Neuron (in vitro differentiated cells): ENCODE results near the gene RSPH3.
A peak's percentile ranks its signal among the peaks of the same experiment; 100 is the strongest.
"Not testable (repeated sequence)": the region's sequence is repeated elsewhere in the genome, so short reads cannot be mapped to it uniquely, and the experiment has no call there.

Experiments
- H2AFZ ChIP-seq: one replicate; pipeline ENCODE4 v1.6.1; 2013; ENCODE audit warnings: low read depth, mild to moderate bottlenecking, inconsistent platforms, low read length, moderate library complexity
- H3K27me3 ChIP-seq: one replicate; pipeline ENCODE4 v1.6.1; 2013; ENCODE audit warnings: low read length; ENCODE audit not compliant: insufficient read depth
- H3K36me3 ChIP-seq: one replicate; pipeline ENCODE4 v1.6.1; 2013; ENCODE audit warnings: low read length; ENCODE audit not compliant: insufficient read depth
- H3K4me1 ChIP-seq: one replicate; pipeline ENCODE4 v1.6.1; 2013; ENCODE audit warnings: low read length; ENCODE audit not compliant: insufficient read depth
- H3K4me3 ChIP-seq: 2 replicates; pipeline ENCODE4 v1.5.1; 2013; ENCODE audit warnings: mild to moderate bottlenecking, low read length, moderate library complexity
- H3K9me3 ChIP-seq: one replicate; pipeline ENCODE4 v1.6.1; 2013; ENCODE audit warnings: low read length

Gene RSPH3

DNA sequence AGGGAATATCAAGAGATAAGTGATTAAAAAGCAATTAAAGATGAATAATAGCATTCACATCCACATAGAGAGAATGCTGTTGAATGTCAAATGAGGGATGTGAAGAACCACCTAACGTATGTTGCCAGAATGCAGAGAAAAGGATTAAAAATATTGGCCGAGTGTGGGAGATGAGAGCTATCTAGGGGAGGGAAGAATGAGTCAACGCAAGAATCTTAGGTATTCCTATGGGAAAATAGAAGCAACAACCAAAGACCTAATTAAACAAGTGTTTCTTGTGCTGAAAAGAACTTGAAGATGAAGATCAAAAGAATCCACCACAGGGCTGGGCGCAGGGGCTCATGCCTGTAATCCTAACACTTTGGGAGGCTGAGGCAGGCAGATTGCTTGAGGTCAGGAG is 12.2 kb upstream of the RSPH3 start:
- H3K4me3 ChIP-seq, result no peak overlapping the region
- H3K36me3 ChIP-seq, result no peaks in the 10 kb centered on the region
- no peak overlapping the region for H2AFZ ChIP-seq
- H3K9me3 ChIP-seq, result no peaks in the 10 kb centered on the region
- H3K4me1 ChIP-seq, result no peaks in the 10 kb centered on the region
- no peaks in the 10 kb centered on the region for H3K27me3 ChIP-seq

DNA sequence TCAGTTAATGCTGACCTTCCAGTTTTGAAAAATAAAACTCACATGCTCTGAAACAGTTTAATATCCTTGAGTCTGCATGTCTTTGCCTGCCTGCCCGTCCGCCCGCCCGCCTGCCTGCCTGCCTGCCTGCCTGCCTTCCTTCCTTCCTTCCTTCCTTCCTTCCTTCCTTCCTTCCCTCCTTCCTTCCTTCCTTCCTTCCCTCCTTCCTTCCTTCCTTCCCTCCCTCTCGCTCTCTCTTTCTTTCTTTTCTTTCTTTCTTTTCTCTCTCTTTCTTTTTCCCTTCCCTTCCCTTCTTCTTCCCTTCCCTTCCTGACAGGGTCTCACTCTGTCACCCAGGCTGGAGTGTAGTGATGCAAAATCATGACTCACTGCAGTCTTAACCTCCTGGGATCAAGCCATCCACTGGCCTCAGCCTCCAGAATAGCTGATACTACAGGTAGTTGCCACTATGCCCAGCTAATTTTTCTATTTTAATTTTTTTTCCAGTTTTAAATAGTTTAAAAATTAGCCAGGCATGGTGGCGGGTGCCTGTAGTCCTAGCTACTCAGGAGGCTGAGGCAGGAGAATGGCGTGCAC is 10.1 kb upstream of the RSPH3 start:
- H3K36me3 ChIP-seq, H2AFZ ChIP-seq, H3K27me3 ChIP-seq, H3K4me1 ChIP-seq, H3K9me3 ChIP-seq, H3K4me3 ChIP-seq: not testable (repeated sequence)

DNA sequence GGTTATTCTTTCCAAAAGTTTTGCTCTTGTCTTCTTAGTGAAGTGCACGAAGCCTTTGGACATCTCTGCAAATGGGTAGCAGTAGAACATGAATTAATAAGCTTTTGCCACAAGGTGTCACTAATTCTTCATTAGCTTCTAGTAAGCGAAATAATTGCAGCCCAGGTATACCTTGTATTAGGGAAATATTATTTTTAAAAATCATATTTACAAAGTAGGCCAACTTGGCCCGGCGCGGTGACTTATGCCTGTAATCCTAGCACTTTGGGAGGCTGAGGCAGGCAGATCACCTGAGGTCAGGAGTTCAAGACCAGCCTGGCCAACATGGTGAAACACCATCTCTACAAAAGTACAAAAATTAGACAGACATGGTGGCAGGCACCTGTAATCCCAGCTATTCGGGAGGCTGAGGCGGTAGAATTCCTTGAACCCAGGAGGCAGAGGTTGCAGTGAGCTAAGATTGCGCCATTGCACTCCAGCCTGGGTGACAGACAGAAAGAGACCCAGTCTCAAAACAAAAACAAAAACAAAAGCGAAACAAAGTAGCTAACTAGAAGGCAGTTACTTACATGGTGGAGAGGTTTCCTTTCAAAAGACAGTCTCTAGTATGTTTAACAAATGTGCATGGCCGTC is 8.8 kb upstream of the RSPH3 start:
- Histone ChIP-seq H3K4me3 (no peak overlapping the region), H3K4me1 (no peaks in the 10 kb centered on the region), H3K9me3 (no peaks in the 10 kb centered on the region)

DNA sequence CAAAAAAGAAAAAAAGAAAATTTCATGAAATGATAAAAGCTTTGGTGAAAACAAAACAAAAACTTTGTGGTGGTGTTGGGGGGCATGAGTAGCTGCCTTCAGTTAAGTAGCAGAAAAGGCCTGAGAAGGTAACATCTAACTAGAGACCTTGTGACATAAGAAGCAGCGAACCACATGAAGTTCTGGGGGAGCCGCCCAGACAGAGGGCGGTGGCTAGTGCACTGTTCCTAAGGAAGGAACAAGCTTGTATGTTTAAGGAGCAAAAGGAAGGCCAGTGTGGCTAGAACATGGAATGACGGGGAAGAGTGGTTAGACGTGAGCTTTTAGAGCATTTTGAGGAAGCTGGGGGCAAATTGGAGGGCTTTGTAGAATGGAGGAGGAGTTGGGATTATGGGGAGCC is 7.5 kb upstream of the RSPH3 start:
- no peaks in the 10 kb centered on the region for H3K9me3 ChIP-seq
- H2AFZ ChIP-seq, result no peak overlapping the region
- H3K4me3 ChIP-seq, result no peak overlapping the region
- no peaks in the 10 kb centered on the region for H3K36me3 ChIP-seq
- H3K27me3 ChIP-seq, result no peaks in the 10 kb centered on the region
- H3K4me1 ChIP-seq, result no peaks in the 10 kb centered on the region

More for the DNA sequence above, 8.8 kb upstream of the RSPH3 start:
- H2AFZ ChIP-seq, result no peak overlapping the region
- no peaks in the 10 kb centered on the region for H3K27me3 ChIP-seq
- no peaks in the 10 kb centered on the region for H3K36me3 ChIP-seq

DNA sequence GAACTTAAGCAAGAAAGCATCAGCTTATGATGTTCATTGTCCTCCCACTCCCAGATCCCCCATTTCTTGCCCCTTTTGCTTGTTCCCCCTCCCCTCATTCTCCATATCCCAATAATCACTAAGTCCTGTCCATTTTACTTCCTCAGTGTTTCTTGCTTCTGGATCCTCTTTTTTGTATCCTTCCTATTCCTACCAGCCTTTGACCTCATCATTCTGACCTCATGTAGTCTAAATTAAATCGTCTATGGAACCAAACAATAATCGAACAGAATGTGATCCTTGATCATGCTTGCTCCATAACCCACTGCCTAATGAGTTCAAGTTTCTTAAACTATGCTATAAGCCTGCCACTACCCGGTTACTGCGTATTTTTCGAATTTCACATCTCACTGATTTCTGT is 5.4 kb upstream of the RSPH3 start:
- H3K4me1 ChIP-seq, result peaks cover 4% of the 10 kb centered on the region
- no peaks in the 10 kb centered on the region for H3K9me3 ChIP-seq
- H3K27me3 ChIP-seq, result no peaks in the 10 kb centered on the region
- no peaks in the 10 kb centered on the region for H3K36me3 ChIP-seq
- H2AFZ ChIP-seq, result no peak overlapping the region
- no peak overlapping the region for H3K4me3 ChIP-seq

DNA sequence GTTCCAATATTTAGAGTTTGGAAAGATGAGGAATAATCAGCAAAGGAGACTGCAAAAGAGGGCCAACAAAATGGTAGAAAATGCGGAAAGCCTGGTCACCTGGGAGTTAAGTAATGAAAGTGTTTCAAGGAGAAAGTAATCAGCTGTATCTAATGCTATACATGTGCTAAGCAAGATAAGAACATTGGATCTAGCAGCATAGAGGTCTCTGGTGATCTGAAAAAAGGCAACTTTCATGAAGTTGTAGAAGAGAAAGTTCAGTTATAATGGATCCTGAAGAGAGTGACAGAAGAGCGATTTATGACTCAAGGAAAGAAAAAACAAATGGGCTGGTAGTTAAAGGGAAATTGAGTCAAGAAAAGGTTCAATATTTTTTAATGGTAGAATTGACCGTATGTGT is 4.6 kb upstream of the RSPH3 start:
- H3K36me3 ChIP-seq, result no peaks in the 10 kb centered on the region
- H3K9me3 ChIP-seq, result no peaks in the 10 kb centered on the region
- no peak overlapping the region for H3K4me3 ChIP-seq
- H2AFZ ChIP-seq, result no peak overlapping the region
- H3K4me1 ChIP-seq, result peaks cover 4% of the 10 kb centered on the region
- no peaks in the 10 kb centered on the region for H3K27me3 ChIP-seq

DNA sequence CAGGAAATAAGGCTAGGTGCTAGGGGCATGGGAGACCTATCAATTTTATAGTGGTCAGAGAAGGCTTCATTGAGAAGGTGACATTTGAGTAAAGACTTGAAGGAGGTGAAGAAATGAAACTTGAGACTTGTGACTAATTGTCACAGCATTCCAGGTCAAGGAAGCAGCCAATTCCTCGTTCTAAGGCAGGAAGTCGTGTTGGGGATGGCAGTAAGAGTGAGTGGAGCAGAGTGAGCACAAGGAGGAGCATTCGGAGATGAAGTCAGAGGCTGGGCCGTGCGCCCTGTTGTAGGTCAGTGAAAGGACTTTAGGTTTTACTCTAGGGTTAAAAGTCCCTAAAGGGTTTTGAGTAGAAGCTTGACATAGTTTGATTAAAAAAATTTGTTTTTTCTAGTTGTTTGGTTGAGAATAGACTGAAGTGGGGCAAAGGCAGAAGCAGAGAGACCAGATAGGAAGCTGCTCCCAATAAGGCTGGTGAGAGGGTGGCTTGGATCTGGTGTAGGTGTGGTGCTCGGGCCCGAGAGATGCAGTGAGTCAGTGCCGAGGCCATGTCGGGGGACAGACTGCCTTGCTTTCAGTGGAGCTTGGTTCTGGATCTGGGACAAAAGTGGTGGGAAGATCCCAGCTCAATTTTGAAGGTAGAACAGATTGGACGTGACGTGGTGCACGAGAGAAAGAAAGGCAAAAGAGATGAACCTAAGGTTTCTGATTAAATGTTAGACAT is 2.6 kb upstream of the RSPH3 start:
- H3K4me3 ChIP-seq, result no peak overlapping the region
- no peaks in the 10 kb centered on the region for H3K27me3 ChIP-seq
- no peaks in the 10 kb centered on the region for H3K36me3 ChIP-seq
- no peak overlapping the region for H2AFZ ChIP-seq
- H3K4me1 ChIP-seq, result peaks cover 8% of the 10 kb centered on the region
- H3K9me3 ChIP-seq, result no peaks in the 10 kb centered on the region

DNA sequence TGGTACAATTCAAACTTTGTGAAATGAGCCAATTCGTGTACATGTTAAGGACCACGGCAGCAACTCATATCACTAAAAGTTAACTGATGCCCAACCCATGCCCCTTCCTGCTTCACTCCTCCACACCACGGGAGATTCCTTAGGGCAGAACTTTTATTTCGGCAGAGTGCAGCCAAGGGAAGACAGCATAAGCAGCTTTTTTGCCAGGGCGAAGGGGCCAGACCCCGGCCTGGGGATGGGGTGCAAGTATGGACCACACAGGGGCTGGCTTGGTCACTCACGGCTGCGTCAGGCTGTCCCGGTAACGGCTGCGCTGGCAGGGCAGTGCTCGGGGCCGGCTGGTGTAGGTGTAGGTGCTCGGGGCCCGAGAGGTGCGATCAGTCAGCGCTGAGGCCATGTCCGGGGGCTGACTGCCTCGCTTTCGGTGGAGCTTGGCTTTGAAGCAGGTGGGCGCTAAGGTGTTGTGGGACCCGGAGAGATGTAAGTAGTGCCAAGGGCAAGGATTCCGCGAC is 792 bp downstream of the RSPH3 start:
- Histone ChIP-seq H3K4me3 (peak overlapping the region; percentile 69), H2AFZ (peak overlapping the region; percentile 79), H3K36me3 (no peaks in the 10 kb centered on the region), H3K4me1 (peaks cover 8% of the 10 kb centered on the region), H3K27me3 (no peaks in the 10 kb centered on the region), H3K9me3 (no peaks in the 10 kb centered on the region)

DNA sequence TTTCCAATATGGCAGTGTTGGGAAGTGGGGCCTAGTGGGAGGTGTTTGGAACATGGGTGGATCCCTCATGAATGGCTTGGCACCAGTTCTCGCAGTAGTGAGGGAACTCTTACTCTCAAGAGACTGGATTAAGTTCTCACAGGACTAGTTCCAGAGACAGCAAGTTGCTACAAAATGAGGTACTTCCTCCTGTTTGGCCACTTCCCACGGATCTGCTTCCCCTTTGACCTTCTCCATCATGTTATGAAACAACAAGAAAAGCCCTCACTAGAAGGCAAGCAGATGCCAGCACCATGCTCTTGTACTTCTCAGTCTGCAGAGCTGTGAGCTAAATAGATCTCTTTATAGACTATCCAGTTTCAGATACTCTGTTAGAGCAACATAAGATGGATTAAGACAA is 3.1 kb downstream of the RSPH3 start:
- H3K9me3 ChIP-seq, result no peaks in the 10 kb centered on the region
- H3K36me3 ChIP-seq, result no peaks in the 10 kb centered on the region
- no peak overlapping the region for H2AFZ ChIP-seq
- no peaks in the 10 kb centered on the region for H3K27me3 ChIP-seq
- H3K4me1 ChIP-seq, result peaks cover 8% of the 10 kb centered on the region
- H3K4me3 ChIP-seq, result no peak overlapping the region

DNA sequence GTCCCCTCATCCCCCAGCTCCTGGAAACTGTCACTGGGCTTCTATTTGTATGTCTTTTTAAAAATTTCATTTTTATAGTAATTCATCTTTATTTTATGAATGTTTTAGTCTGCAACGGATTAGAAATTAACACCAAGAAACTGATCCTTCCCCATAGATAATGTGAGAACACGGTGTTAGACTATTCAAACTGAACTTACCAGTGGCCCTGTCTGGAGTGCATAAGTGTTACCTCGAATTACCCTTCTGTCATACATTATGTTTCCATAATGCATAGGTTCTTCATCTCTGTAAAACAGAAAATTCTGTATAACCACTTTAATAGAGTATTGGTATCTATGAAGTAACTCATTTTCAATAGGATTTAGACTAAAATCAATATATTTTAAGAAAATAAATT is 6.4 kb downstream of the RSPH3 start:
- Histone ChIP-seq H2AFZ (no peak overlapping the region), H3K36me3 (peaks cover 1% of the 10 kb centered on the region), H3K9me3 (peaks cover 12% of the 10 kb centered on the region)

DNA sequence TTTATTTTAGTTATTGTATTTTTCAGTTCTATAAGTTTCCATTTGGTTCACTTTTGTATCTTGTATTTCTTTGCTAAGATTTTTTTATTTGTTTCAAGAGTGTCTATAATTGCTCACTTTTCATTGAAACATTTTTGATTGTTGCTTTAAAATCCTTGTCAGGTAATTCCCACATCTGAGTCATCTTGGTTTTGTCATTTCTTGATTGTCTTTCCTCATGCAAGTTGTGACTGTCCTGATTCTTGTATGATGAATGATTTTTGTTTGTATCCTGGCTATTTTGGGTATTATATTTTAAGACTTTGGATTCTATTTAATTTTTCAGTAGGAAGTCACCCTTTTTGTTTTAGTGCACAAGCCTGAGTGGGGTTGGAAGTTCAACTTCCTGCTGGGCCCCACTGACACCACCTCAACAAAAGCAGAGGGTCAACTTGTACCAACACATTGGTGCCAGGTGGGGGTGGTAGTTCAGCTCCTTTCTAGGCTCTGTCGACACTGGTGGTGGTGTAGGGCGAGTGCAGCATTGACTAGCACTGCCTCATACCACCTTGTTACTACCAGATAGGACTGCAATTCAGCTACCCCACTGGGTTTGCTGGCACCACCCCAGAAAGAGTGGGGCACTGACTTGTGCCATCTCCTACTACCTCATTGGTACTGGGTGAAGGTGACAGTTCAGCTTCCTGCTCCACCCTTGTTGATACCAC is 8.8 kb downstream of the RSPH3 start:
- no peak overlapping the region for H3K4me3 ChIP-seq

More for the DNA sequence above, 6.4 kb downstream of the RSPH3 start:
- Histone ChIP-seq H3K27me3 (no peaks in the 10 kb centered on the region), H3K4me1 (no peaks in the 10 kb centered on the region), H3K4me3 (no peak overlapping the region)

DNA sequence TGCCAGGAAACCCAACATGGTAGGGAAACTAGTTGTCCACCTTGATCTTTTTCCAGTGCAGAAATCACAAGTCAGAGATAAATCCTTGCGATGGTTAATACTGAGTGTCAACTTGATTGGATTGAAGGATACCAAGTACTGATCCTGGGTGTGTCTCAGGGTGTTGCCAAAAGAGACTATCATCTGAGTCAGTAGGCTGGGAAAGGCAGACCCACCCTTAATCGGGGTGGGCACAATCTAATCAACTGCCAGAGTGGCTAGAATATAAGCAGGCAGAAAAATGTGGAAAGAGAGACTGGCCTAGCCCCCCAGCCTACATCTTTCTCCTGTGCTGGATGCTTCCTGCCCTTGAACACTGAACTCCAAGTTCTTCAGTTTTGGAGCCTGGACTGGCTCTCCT is 10.3 kb downstream of the RSPH3 start:
- not testable (repeated sequence) for H3K27me3 ChIP-seq, H2AFZ ChIP-seq, H3K4me3 ChIP-seq, H3K36me3 ChIP-seq, H3K4me1 ChIP-seq
- H3K9me3 ChIP-seq, result peaks cover 18% of the 10 kb centered on the region

More for the DNA sequence above, 8.8 kb downstream of the RSPH3 start:
- Histone ChIP-seq H3K36me3 (peaks cover 1% of the 10 kb centered on the region), H2AFZ (no peak overlapping the region), H3K9me3 (peaks cover 18% of the 10 kb centered on the region), H3K4me1 (no peaks in the 10 kb centered on the region), H3K27me3 (no peaks in the 10 kb centered on the region)

DNA sequence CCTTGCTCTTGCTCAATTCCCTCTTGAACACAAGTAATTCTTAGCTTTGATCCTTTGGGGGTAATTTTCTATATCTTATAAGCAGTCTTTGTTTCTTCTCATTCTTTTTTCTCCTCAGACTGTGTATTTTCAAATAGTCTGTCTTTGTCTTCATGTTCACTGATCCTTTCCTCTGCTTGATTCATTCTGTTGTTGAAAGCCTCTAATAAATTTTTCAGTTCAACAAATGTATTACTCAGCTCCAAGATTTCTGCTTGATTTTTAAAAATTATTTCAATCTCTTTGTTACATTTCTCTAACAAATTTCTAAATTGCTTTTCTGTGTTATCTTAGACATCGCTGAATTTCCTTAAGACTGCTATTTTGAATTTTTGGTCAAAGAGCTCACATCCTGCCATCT is 11.5 kb downstream of the RSPH3 start:
- H3K4me1 ChIP-seq, result no peaks in the 10 kb centered on the region
- no peak overlapping the region for H2AFZ ChIP-seq
- H3K27me3 ChIP-seq, result no peaks in the 10 kb centered on the region
- H3K4me3 ChIP-seq, result no peak overlapping the region
- peaks cover 1% of the 10 kb centered on the region for H3K36me3 ChIP-seq
- peaks cover 18% of the 10 kb centered on the region for H3K9me3 ChIP-seq
